Measurements from ENCODE around the gene KIF25. TPM values are rescaled to one million over a fixed set of nuclear protein-coding genes. Genes with fewer than 3 reads are reported as not detected.

KIF25 gene
- polyA plus RNA-seq, 2 of the 4 experiments (the other 2 are of a cell fraction) = 0.06 to 0.13 TPM

- WGBS (ENCODE audit: missing lambda C conversion rate) = 69% methylated on average over 8 of the region's 21 CpGs
- no peak for DNase-seq (ENCODE audit: low read depth in 1 of 2, low spot score in 1 of 2)
Observed at GRCh38 chr6:168078175-168078942, 80.9 kb downstream of the KIF25 start.

GRCh38 chr6:168078943-168079405 lies 81.5 kb downstream of the KIF25 start, which contains the start of gene FRMD1:
FRMD1 (minus strand) TSS chr6:168079212; CDS start chr6:168079094, 118 bp downstream.
- ATAC-seq (no peak), DNase-seq (ENCODE audit: low read depth in 1 of 2, low spot score in 1 of 2) (no peak), FAIRE-seq (no peak)
- no peak within 1 kb of the TSS for H3K4me3 ChIP-seq
- ChIA-PET POLR2A (no interaction called here), CTCF (no interaction called here)
- H3K27ac ChIP-seq = no peak within 1 kb of the TSS
- H3K4me1 ChIP-seq = no peaks in the 10 kb centered on the region
- no peaks in the 10 kb centered on the region for H3K9me3 ChIP-seq
- WGBS (ENCODE audit: missing lambda C conversion rate) = 64% methylated on average over 5 of the region's 21 CpGs
- no peak for TF ChIP-seq RARB (CRISPR knock-in tag; IDR thresholded peaks at IDR 0.05)
- no peak for TF ChIP-seq HDAC2 (IDR thresholded peaks at IDR 0.05)
- no peak for TF ChIP-seq MAFK (IDR thresholded peaks at IDR 0.05; ENCODE audit: partially characterized antibody)
- TF ChIP-seq CBX8 (IDR thresholded peaks at IDR 0.05) = no peak
- TF ChIP-seq KDM1A (IDR thresholded peaks at IDR 0.05; ENCODE audit: low read depth) = no peak
- no peak for TF ChIP-seq BCL3 (IDR thresholded peaks at IDR 0.05)
- TF ChIP-seq FOSL2 (IDR thresholded peaks at IDR 0.05) = no peak
- no peak for TF ChIP-seq FOSL2 (CRISPR knock-in tag; IDR thresholded peaks at IDR 0.05)
- no peak for TF ChIP-seq HEYL (CRISPR knock-in tag; IDR thresholded peaks at IDR 0.05)
- TF ChIP-seq GATA3 (IDR thresholded peaks at IDR 0.05; ENCODE audit: borderline replicate concordance) = no peak
- no peak for TF ChIP-seq RNF2 (IDR thresholded peaks at IDR 0.05; ENCODE audit: borderline replicate concordance, low read depth)
- no peak for TF ChIP-seq MAZ (IDR thresholded peaks at IDR 0.05; ENCODE audit: borderline replicate concordance, low read depth, low read length)
- TF ChIP-seq ZNF302 (CRISPR knock-in tag; IDR thresholded peaks at IDR 0.05) = no peak
- H3K4me2 ChIP-seq = no peak within 1 kb of the TSS

More at GRCh38 chr6:168078175-168078942, 80.9 kb downstream of the KIF25 start:
- TF ChIP-seq GATA3 (IDR thresholded peaks at IDR 0.05; ENCODE audit: borderline replicate concordance) (no peak), EP300 (IDR thresholded peaks at IDR 0.05) (no peak), FOXS1 (CRISPR knock-in tag; IDR thresholded peaks at IDR 0.05) (no peak), POLR2A (IDR thresholded peaks at IDR 0.05; ENCODE audit: low read length) (no peak), MAX (IDR thresholded peaks at IDR 0.05) (no peak), ZSCAN20 (CRISPR knock-in tag; IDR thresholded peaks at IDR 0.05) (no peak)
- no peak overlapping the region for H3K27ac ChIP-seq
- no peaks in the 10 kb centered on the region for H3K4me1 ChIP-seq
- FAIRE-seq = no peak
- no peak overlapping the region for H3K4me3 ChIP-seq
- no peak for ATAC-seq
- H3K9me3 ChIP-seq = no peaks in the 10 kb centered on the region
- H3K4me2 ChIP-seq = no peak overlapping the region
- ChIA-PET POLR2A (no interaction called here), CTCF (interaction anchor here (1.6 kb wide), 1 partner anchor 18 kb away, joined by 5 read pairs; no protein-coding TSS in a partner anchor)

GRCh38 chr6:168080393-168081077 lies 83.1 kb downstream of the KIF25 start:
- ChIA-PET POLR2A (no interaction called here), CTCF (interaction anchor here (1.7 kb wide), 1 partner anchor 9 kb away, joined by 5 read pairs; no protein-coding TSS in a partner anchor)
- Histone ChIP-seq H3K4me3 (no peak overlapping the region), H3K4me1 (no peaks in the 10 kb centered on the region), H3K4me2 (no peak overlapping the region), H3K27ac (no peak overlapping the region), H3K9me3 (no peaks in the 10 kb centered on the region)
- 84% methylated on average over 16 of the region's 24 CpGs for WGBS (ENCODE audit: missing lambda C conversion rate)
- no peak for DNase-seq (ENCODE audit: low read depth in 1 of 2, low spot score in 1 of 2)
- no peak for TF ChIP-seq CHD4 (IDR thresholded peaks at IDR 0.05; ENCODE audit: borderline replicate concordance)
- TF ChIP-seq EHMT2 (IDR thresholded peaks at IDR 0.05; ENCODE audit: low read depth) = no peak
- TF ChIP-seq SREBF2 (IDR thresholded peaks at IDR 0.05) = no peak
- no peak for TF ChIP-seq HOXB5 (CRISPR knock-in tag; IDR thresholded peaks at IDR 0.05)
- no peak for TF ChIP-seq HEYL (CRISPR knock-in tag; IDR thresholded peaks at IDR 0.05)
- no peak for TF ChIP-seq ZSCAN20 (CRISPR knock-in tag; IDR thresholded peaks at IDR 0.05)
- no peak for TF ChIP-seq HOXA7 (CRISPR knock-in tag; IDR thresholded peaks at IDR 0.05)
- no peak for TF ChIP-seq FOSL2 (IDR thresholded peaks at IDR 0.05)
- no peak for TF ChIP-seq FOSL2 (CRISPR knock-in tag; IDR thresholded peaks at IDR 0.05)
- no peak for TF ChIP-seq RNF2 (IDR thresholded peaks at IDR 0.05; ENCODE audit: borderline replicate concordance, low read depth)
- no peak for TF ChIP-seq JUNB (IDR thresholded peaks at IDR 0.05)
- no peak for TF ChIP-seq HDAC2 (IDR thresholded peaks at IDR 0.05)
- no peak for TF ChIP-seq NR3C1 (IDR thresholded peaks at IDR 0.05)
- TF ChIP-seq HOXB13 (CRISPR knock-in tag; IDR thresholded peaks at IDR 0.05; ENCODE audit: low read depth) = no peak
- TF ChIP-seq CHD2 (IDR thresholded peaks at IDR 0.05; ENCODE audit: low read length, partially characterized antibody) = no peak
- no peak for TF ChIP-seq PBX3 (IDR thresholded peaks at IDR 0.05)
- TF ChIP-seq FOXS1 (CRISPR knock-in tag; IDR thresholded peaks at IDR 0.05) = no peak
- TF ChIP-seq ELK1 (IDR thresholded peaks at IDR 0.05; ENCODE audit: low read depth, low read length) = no peak
- no peak for TF ChIP-seq FOSB (CRISPR knock-in tag; IDR thresholded peaks at IDR 0.05)
- no peak for FAIRE-seq
- no peak for ATAC-seq

All from A549 (cell line).